HEK293 (cell line): ENCODE results near the gene ABHD11.

Experiments
- CTCF ChIP-seq: fragments of 450-650 bp; formaldehyde crosslinking; IDR thresholded peaks from 2 replicates; pipeline ENCODE4 v1.5.1; 2016; ENCODE audit warnings: missing biosample characterization, missing genetic modification characterization
- ZBTB17 ChIP-seq: fragments of 450-650 bp; formaldehyde crosslinking; IDR thresholded peaks from 2 replicates; pipeline ENCODE4 v1.5.1; 2016; ENCODE audit warnings: missing biosample characterization, missing genetic modification characterization
- ZNF114 ChIP-seq: fragments of 450-650 bp; formaldehyde crosslinking; IDR thresholded peaks from 2 replicates; pipeline ENCODE4 v1.5.0; 2017; ENCODE audit warnings: missing biosample characterization, missing genetic modification characterization
- ZNF24 ChIP-seq: fragments of 450-650 bp; formaldehyde crosslinking; IDR thresholded peaks from 2 replicates; pipeline ENCODE4 v1.5.1; 2016; ENCODE audit warnings: missing biosample characterization, missing genetic modification characterization

GRCh38 chr7:73766556-73767229 lies 28.1 kb upstream of the ABHD11 start:
- TF ChIP-seq ZNF114 (no peak), ZBTB17 (tag by site-specific recombination) (no peak), CTCF (tag by site-specific recombination) (no peak), ZNF24 (tag by site-specific recombination) (no peak)
